ENCODE measurements around the gene CPXM1. TPM values are rescaled to one million over a fixed set of nuclear protein-coding genes. Genes with fewer than 3 reads are reported as not detected.

CPXM1 gene
- total and polyA plus RNA-seq, 10 of the 15 experiments (the other 5 are each of a cell fraction or from before 2014, with no cell fraction given): 0.22 to 3.9 (median 0.63) TPM; not detected in 2

DNA sequence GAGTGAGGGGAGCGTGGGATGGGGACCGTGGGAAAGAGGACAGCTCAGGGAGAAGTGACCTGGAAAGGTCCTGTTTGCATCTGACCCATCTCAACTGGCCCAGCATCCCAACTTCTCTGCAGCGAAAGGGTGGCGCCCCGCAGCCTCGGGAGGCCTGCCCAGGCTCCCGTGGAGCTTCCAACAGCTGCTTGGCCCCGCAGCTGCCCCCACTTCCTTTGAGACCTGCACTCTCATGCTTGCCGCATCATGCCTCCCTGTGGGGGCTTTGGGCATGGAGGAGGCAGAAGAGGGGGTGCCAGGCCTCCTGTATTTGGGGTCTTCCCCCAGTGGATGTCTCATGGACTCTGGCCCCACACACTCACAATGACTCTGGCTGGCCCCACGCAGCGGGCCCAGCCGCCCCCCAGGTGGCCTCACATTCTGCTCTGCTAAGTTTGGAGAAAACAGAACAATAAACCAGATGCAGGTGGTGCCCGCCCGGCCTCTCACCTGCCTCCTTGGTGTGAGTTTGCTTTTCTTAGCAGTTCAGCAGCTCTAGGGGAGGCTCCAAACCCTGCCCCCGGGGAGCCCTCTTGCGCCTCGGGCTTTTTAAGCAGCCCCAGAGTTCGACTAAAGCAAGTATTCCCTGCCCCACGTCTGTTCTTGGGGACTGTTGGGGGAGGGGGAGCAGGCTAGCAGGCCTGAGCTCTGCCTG is 40.7 kb downstream of the CPXM1 start:
- FAIRE-seq (no peak), ATAC-seq (no peak), DNase-seq (ENCODE audit: low read depth, low spot score) (no peak)
- ChIA-PET CTCF (interaction anchor here (0.9 kb wide), 1 partner anchor 19 kb away, joined by 3 read pairs; no protein-coding TSS in a partner anchor), RAD21 (ENCODE audit: unreplicated experiment) (no interaction called here), SMC1A (ENCODE audit: uncharacterized antibody, unreplicated experiment) (no interaction called here), POLR2A (no interaction called here)
- Histone ChIP-seq H3K4me1 (ENCODE audit: control insufficient read depth, insufficient read depth, low read length) (no peaks in the 10 kb centered on the region), H3K27ac (ENCODE audit: control insufficient read depth, insufficient read depth) (no peak overlapping the region), H3K9ac (ENCODE audit: control insufficient read depth, insufficient read depth, low read length) (no peak overlapping the region), H3K27me3 (replicated peaks in 1 of 2; ENCODE audit: control insufficient read depth in 2 of 2, insufficient read depth in 2 of 2, low read length in 1 of 2) (no peaks in the 10 kb centered on the region; a peak in 1 of 4 replicates), H3K4me3 (no peak overlapping the region), H3K79me2 (ENCODE audit: control insufficient read depth, insufficient read depth, low read length) (no peaks in the 10 kb centered on the region), H4K20me1 (ENCODE audit: control insufficient read depth, insufficient read depth) (no peaks in the 10 kb centered on the region), H3K36me3 (ENCODE audit: control insufficient read depth in 2 of 2, insufficient read depth in 2 of 2, low read length in 1 of 2) (no peaks in the 10 kb centered on the region), H3K9me3 (replicated peaks; ENCODE audit: control insufficient read depth, insufficient read depth, low read length) (no peaks in the 10 kb centered on the region), H2AFZ (ENCODE audit: control insufficient read depth, low read depth, low read length) (no peak overlapping the region), H3K4me2 (ENCODE audit: control insufficient read depth, insufficient read depth) (no peak overlapping the region)
- in situ Hi-C loops (cut with MboI): no loop called here
- BruUV-seq (replicated peaks): no TSS peak
- intact Hi-C loops (cut with micrococcal nuclease; ENCODE audit: unreplicated experiment): no loop called here
- 20% methylated on average over 19 of the region's 19 CpGs for WGBS (ENCODE audit: insufficient coverage, insufficient replicate concordance, low lambda C conversion rate, missing lambda C conversion rate)
- TF ChIP-seq BHLHE40 (IDR thresholded peaks at IDR 0.05; ENCODE audit: borderline replicate concordance in 1 of 2, low read depth in 2 of 2, low read length in 1 of 2) (no peak), RCOR1 (conservative IDR thresholded peaks at IDR 0.05; ENCODE audit: low read depth, low read length) (no peak), ZBTB4 (CRISPR knock-in tag; IDR thresholded peaks at IDR 0.05) (no peak), SMAD1 (IDR thresholded peaks at IDR 0.05; ENCODE audit: low read depth, partially characterized antibody) (no peak), TARDBP (IDR thresholded peaks at IDR 0.05; ENCODE audit: borderline replicate concordance) (no peak), POU2F2 (IDR thresholded peaks at IDR 0.05; ENCODE audit: borderline replicate concordance, low read depth, low read length) (no peak), SPI1 (IDR thresholded peaks at IDR 0.05; ENCODE audit: borderline replicate concordance, insufficient read depth, low read depth, low read length) (no peak), ETV6 (conservative IDR thresholded peaks at IDR 0.05 in 1 of 2, IDR thresholded peaks at IDR 0.05 in 1 of 2; ENCODE audit: borderline replicate concordance in 1 of 2, low read depth in 1 of 2) (no peak), ZNF217 (IDR thresholded peaks at IDR 0.05) (no peak), PAX5 (IDR thresholded peaks at IDR 0.05; ENCODE audit: borderline replicate concordance, low read depth, low read length) (no peak), TBL1XR1 (IDR thresholded peaks at IDR 0.05; ENCODE audit: low read depth, low read length) (no peak)
- TF ChIP-seq, protein P1, sequence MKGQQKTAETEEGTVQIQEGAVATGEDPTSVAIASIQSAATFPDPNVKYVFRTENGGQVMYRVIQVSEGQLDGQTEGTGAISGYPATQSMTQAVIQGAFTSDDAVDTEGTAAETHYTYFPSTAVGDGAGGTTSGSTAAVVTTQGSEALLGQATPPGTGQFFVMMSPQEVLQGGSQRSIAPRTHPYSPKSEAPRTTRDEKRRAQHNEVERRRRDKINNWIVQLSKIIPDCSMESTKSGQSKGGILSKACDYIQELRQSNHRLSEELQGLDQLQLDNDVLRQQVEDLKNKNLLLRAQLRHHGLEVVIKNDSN (IDR thresholded peaks at IDR 0.05; ENCODE audit: borderline replicate concordance, extremely low read length, insufficient read depth, low read depth, low read length): no peak
- TF ChIP-seq, protein P2, sequence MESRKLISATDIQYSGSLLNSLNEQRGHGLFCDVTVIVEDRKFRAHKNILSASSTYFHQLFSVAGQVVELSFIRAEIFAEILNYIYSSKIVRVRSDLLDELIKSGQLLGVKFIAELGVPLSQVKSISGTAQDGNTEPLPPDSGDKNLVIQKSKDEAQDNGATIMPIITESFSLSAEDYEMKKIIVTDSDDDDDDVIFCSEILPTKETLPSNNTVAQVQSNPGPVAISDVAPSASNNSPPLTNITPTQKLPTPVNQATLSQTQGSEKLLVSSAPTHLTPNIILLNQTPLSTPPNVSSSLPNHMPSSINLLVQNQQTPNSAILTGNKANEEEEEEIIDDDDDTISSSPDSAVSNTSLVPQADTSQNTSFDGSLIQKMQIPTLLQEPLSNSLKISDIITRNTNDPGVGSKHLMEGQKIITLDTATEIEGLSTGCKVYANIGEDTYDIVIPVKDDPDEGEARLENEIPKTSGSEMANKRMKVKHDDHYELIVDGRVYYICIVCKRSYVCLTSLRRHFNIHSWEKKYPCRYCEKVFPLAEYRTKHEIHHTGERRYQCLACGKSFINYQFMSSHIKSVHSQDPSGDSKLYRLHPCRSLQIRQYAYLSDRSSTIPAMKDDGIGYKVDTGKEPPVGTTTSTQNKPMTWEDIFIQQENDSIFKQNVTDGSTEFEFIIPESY (IDR thresholded peaks at IDR 0.05): no peak
